Fibroblast of villous mesenchyme (primary cell): Measurements from ENCODE around the gene NOC4L. TPM values are rescaled to one million over a fixed set of nuclear protein-coding genes. Genes with fewer than 3 reads are reported as not detected.

ENCODE experiments used
- DNase-seq: peaks from one replicate; pipeline ENCODE4 v3.0.0-alpha.2; 2010; ENCODE audit warnings: low read depth
- H3K4me3 ChIP-seq: 2 replicates; pipeline ENCODE4 v1.5.1; 2011; ENCODE audit warnings: low read depth, mild to moderate bottlenecking, low read length
- CTCF ChIP-seq: IDR thresholded peaks from 2 replicates; pipeline ENCODE4 v1.5.1; 2012; ENCODE audit warnings: low read depth, mild to moderate bottlenecking, low read length; ENCODE audit not compliant: insufficient read depth
- total RNA-seq: library from RNA; depleted of rRNA; stranded (reverse); fragments of >200 nt; gene quantifications from 2 replicates; pipeline ENCODE4 v1.2.3, GENCODE V29; 2012

Gene NOC4L
- total RNA-seq, 1 donor: 12.1 TPM

GRCh38 chr12:132111654-132112304 lies 32.5 kb upstream of the NOC4L start:
- DNase-seq: no peak
- TF ChIP-seq CTCF: no peak
- no peak overlapping the region for H3K4me3 ChIP-seq

GRCh38 chr12:132114667-132115066 lies 29.6 kb upstream of the NOC4L start:
- no peak for DNase-seq
- H3K4me3 ChIP-seq: no peak overlapping the region
- TF ChIP-seq CTCF: no peak

GRCh38 chr12:132115500-132115899 lies 28.8 kb upstream of the NOC4L start:
- no peak overlapping the region for H3K4me3 ChIP-seq
- DNase-seq: no peak

GRCh38 chr12:132116709-132117557 lies 27.3 kb upstream of the NOC4L start:
- H3K4me3 ChIP-seq: no peak overlapping the region
- DNase-seq: no peak
- no peak for TF ChIP-seq CTCF

More at GRCh38 chr12:132115500-132115899, 28.8 kb upstream of the NOC4L start:
- TF ChIP-seq CTCF: no peak

GRCh38 chr12:132117558-132117875 lies 26.7 kb upstream of the NOC4L start:
- TF ChIP-seq CTCF: no peak
- no peak overlapping the region for H3K4me3 ChIP-seq
- DNase-seq: no peak

GRCh38 chr12:132118876-132119275 lies 25.4 kb upstream of the NOC4L start:
- TF ChIP-seq CTCF: no peak
- DNase-seq: no peak
- no peak overlapping the region for H3K4me3 ChIP-seq
